Measurements from ENCODE around the gene LRRC75A.

Gene LRRC75A

GRCh38 chr17:16442594-16443510, 49.1 kb downstream of the LRRC75A start:
- TF ChIP-seq, protein P1, sequence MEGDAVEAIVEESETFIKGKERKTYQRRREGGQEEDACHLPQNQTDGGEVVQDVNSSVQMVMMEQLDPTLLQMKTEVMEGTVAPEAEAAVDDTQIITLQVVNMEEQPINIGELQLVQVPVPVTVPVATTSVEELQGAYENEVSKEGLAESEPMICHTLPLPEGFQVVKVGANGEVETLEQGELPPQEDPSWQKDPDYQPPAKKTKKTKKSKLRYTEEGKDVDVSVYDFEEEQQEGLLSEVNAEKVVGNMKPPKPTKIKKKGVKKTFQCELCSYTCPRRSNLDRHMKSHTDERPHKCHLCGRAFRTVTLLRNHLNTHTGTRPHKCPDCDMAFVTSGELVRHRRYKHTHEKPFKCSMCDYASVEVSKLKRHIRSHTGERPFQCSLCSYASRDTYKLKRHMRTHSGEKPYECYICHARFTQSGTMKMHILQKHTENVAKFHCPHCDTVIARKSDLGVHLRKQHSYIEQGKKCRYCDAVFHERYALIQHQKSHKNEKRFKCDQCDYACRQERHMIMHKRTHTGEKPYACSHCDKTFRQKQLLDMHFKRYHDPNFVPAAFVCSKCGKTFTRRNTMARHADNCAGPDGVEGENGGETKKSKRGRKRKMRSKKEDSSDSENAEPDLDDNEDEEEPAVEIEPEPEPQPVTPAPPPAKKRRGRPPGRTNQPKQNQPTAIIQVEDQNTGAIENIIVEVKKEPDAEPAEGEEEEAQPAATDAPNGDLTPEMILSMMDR (IDR thresholded peaks at IDR 0.05) = no peak

GRCh38 chr17:16442141-16442540, 49.9 kb downstream of the LRRC75A start:
- TF ChIP-seq, protein P1 (IDR thresholded peaks at IDR 0.05) = no peak

DNA sequence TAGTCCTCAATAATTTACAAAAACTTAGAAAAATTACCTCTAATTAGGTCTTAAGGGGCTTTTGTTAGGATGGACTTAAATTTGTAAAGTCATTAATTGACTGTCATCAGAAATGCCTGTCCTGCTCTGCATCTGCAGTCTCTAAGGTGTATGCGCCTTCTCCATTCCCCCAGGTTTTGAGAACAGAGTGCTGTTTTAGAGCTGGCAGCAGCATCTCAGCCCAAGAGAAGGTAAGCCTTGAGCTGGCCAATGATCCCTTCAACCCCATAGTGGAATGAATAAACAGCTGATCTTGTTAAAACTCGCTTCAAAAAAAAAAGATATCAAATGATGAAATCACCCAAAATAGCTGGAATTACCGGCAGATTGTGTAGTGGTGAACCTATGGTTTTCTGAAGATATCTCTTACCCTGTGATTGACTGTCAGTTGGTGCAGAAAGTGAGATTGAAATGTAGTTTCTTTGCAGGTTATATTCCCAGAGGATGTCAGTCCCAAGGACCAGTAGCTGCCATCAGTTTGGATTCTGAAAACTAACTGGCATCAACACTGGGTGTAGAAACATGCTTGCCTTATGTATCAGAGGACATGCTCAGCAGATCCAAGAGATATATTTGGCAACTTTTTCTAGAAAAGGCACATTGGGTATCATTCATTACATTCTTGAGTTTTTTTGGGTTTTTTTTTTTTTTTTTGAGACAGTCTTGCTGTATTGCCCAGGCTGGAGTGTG, 50.9 kb downstream of the LRRC75A start:
- TF ChIP-seq, protein P1 (IDR thresholded peaks at IDR 0.05) = no peak

DNA sequence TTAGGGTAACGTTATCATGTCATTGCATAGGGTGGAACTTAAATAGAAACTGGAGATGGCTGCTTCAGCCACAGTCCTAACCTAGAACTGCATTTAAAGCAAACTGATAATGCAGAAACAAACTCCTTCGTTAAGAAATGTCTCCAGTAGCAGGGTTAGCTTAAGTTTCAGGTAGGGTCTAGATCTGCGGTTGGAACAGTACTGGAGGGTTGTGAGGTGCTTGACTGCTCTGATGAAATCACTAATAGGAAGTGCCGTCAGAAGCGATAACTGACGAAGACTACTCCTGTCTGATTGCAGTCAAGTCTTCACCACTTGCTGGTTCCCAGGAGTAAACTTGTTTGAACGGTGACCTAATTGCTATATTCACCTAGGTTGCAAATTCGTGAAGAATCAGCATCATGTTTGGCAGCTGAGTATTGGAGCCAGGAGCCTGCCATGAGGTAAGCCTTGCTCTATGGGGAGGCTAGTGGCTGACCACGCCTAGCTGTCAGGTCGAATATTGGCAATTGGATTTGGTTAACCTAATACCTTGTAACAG, 52.1 kb downstream of the LRRC75A start:
- TF ChIP-seq, protein P1 (IDR thresholded peaks at IDR 0.05) = no peak

DNA sequence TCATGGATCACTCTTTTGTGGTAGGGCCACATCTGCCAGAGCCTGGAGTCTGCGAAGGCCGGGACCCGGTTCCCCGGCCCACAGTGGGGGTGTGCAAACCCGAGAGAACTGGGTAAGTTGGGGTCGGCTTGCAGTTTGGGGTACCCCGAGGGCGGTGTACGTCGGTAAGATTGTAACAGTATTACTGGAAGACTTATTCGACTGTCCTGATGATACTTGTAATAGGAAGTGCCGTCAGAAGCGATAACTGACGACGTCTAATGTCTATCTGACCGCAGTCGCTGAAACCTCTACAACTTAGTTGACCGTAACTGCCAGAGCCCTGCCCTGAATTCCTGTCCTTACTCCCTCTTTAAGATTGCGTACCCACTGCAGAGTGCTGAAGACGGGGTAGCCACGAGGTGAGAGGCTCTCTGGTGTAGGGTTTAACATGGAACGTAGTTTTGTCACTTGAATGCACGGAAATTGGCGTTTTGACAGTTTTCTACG, 52.6 kb downstream of the LRRC75A start:
- TF ChIP-seq, protein P1 (IDR thresholded peaks at IDR 0.05) = no peak

GRCh38 chr17:16438557-16439302, 53.3 kb downstream of the LRRC75A start:
- TF ChIP-seq, protein P1 (IDR thresholded peaks at IDR 0.05) = no peak

- TF ChIP-seq, protein P1 (IDR thresholded peaks at IDR 0.05) = no peak
Measured at GRCh38 chr17:16438173-16438556, 53.8 kb downstream of the LRRC75A start.

All from LNCAP (cell line).